GM18858 (cell line): ENCODE measurements around the gene FBXL17.
"Not testable (repeated sequence)": the region's sequence is repeated elsewhere in the genome, so short reads cannot be mapped to it uniquely, and the experiment has no call there.

Experiments
- ATAC-seq: cut with Tn5 transposase; IDR thresholded peaks from one replicate; pipeline ENCODE4 v1.9.1; 2021; ENCODE audit not compliant: unreplicated experiment

FBXL17 gene

GRCh38 chr5:108312258-108312657, 69.6 kb downstream of the FBXL17 start:
- no peak for ATAC-seq

DNA sequence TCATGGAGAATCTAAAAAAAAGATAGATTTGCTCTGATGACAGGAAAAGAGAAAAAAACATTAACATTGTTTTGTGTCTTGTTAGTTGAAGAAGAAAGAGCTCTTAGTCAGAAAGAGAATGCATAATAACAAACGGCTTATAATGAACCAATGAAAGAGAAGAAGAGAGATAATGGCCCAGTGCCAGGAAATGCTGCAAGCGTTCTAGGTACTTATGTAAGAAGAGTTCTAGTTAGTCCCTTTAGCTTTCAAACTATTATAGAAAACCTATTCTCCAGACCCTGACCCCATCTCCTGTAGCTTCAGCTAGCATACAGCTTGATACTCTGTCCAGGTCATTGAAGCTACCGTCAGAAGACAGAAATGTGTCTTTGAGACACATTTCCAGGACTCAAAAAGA, 70.2 kb downstream of the FBXL17 start:
- ATAC-seq: no peak

GRCh38 chr5:108303611-108304010, 78.3 kb downstream of the FBXL17 start:
- ATAC-seq: no peak

GRCh38 chr5:108303086-108303485, 78.8 kb downstream of the FBXL17 start:
- ATAC-seq: no peak

DNA sequence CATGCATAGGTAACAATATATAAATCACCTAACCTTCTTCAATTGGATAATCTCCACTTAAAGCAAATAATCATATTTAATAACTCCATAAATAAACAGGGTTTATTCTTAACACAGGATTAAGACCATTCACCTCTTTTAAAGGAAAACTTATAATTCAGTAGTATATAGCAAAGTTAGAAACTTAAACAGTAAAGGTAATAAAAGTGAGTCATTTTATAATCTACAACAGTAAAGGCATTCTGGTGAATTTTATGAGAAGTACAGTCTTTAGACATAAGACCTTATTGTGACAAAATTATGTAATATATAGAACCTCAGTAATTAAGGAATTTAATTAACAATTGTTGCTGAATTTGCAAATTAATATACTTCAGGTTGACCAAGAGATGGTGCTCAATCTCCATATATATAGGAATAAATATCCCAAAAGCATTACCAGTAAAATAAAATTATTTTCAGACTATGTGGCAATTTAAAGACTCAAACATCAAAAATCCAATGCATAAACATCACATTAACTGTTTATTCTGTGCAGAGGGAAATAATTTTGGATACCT, 84.8 kb downstream of the FBXL17 start:
- no peak for ATAC-seq

GRCh38 chr5:108295578-108296368, 86.1 kb downstream of the FBXL17 start:
- ATAC-seq: no peak

- no peak for ATAC-seq
Measured at GRCh38 chr5:108280960-108281569, 100.8 kb downstream of the FBXL17 start.

DNA sequence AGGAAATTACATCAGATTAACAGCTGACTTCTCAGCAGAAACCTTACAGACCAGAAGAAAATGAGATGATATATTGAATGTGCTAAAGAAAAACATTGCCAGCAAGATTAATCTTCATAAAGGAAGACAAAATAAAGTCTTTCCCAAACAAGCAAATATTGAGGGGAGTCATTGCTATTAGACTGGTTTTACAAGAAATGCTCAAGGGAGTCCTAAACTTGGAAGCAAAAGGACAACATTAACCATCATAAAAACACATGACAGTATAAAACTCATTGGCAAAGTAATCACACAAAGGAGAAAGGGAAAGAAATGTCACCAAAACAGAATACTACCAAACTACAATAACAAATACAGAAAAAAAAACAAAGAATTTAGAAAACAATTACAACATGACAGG, 101.7 kb downstream of the FBXL17 start:
- ATAC-seq: no peak

GRCh38 chr5:108278285-108279240, 103.3 kb downstream of the FBXL17 start:
- ATAC-seq: no peak

- no peak for ATAC-seq
Measured at GRCh38 chr5:108276187-108277050, 105.5 kb downstream of the FBXL17 start.

GRCh38 chr5:108274080-108274479, 107.8 kb downstream of the FBXL17 start:
- not testable (repeated sequence) for ATAC-seq

DNA sequence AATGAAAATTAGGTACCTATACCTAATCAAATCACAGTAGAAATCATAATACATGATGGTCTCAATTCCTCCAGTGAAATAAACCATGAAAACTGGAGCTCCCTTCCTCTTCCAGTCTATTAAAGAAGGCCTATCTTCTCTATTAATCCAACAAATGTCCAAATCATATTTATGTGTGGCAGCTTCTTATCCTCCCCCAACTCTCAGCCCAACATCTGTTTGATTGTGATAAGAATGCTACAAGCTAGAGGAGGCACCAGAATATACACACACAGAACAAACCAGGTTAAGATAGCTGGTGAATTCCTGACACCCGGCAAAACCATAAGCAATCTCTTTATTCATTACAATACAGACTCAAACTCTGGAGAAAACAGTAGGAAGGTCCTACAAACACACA, 110.8 kb downstream of the FBXL17 start:
- no peak for ATAC-seq

DNA sequence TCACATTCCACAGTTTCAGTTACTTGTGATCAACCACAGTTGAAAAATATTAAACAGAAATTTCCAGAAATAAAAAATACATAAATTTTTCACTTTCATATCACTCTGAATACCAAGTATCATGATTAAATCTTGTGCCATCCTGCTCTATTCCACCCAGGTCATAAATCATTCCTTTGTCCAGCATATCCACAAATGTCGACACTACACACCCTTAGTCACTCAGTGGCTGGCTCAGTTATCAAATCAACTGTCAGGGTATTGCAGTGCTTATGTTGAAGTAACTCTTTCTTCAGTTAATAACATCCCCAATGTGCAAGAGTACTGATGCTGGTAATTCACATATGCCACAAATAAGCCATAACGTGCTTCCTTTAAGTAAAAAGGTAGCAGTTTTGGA, 115.7 kb downstream of the FBXL17 start:
- ATAC-seq: no peak

GRCh38 chr5:108264533-108264932, 117.4 kb downstream of the FBXL17 start:
- ATAC-seq: no peak

GRCh38 chr5:108263338-108263737, 118.6 kb downstream of the FBXL17 start:
- no peak for ATAC-seq

DNA sequence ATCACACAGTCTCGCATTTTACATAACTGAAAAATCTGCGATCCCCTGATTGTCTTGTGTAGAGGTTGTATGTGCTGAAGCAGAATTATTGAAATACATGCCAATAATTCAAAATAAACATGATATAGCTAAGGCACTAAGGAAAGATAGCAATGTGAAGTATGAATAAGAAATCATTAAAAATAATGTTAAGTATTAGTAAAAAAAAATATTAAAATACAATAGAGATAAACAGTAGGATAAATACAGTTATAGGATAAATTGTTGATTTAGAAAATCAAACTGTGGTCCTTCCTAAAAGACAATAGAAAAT, 121.1 kb downstream of the FBXL17 start:
- ATAC-seq: no peak

DNA sequence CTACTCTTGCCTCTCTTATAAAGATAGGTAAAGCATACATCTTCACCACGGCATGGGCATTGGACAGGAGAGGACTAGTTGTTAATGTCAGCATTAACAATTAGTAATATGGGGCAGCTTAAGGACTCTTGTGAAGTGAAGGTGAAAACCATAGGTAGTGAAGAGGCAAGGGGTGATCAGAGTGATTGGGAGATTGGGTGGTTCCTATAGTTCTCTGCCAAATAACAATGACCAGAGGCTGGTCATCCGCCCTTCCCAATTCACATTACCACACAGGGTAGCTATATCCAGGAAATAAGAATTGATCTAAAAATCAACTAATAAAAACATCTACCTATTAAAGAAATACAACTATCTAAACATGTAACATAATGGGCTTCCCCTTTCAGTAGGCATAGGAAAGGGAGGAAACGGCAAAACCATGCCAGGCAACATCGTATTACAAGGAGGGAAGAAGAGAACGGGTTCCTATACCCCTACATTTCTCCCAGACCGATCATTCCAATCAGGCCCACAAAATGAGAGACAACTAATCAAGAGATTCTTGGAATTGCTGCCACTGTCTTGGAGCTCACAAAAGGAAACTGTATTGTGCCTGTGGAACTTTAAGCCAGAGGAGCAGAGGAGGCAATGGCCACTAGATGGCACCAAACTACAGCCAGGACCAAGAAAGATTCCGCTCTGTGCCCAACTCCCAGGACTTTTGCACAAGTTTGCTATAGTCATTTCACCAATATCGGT, 121.6 kb downstream of the FBXL17 start:
- ATAC-seq: peak; percentile 85

DNA sequence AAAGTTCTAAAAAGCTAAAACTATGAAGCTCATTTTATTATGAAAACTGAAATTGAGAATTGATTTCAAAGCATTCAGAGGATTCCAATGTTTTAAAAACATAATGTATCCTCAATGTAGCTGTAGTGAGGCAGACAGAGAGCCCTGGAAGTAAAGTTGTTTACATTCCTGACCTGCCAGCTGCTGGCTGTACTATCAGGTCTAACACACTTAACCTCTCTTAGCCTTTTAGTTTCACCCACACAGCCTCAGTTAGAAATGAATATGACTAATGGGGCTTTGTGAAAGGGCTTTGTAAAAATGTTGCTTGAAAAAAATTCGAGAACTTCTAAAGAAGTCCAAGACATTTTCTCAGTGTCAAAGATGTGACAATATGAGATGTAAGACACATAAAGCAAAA, 122.6 kb downstream of the FBXL17 start:
- peak; percentile 30 for ATAC-seq

DNA sequence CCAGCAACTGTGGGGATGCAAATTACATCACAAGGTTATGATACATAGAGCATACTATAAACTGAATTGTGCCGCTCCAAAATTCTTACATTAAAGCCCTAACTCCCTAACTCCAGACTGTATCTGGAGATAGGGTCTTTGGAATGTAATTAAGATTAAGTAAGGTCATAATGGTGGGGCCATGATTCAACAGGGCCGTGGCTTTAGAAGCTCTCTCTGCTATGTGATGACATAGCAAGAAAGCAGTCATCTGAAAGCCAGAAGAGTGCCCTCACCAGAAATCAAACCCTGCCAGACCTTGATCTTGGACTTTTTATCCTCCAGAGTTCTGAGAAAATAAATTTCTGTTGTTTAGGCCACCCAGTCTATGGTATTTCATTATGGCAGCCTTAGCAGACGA, 123.9 kb downstream of the FBXL17 start:
- no peak for ATAC-seq

- no peak for ATAC-seq
Measured at GRCh38 chr5:108255468-108255867, 126.4 kb downstream of the FBXL17 start.
